ENCODE data around the gene MALRD1.

GRCh38 chr10:19708031-19708430 is 659.4 kb downstream of the MALRD1 start:
- TF ChIP-seq, protein P1, sequence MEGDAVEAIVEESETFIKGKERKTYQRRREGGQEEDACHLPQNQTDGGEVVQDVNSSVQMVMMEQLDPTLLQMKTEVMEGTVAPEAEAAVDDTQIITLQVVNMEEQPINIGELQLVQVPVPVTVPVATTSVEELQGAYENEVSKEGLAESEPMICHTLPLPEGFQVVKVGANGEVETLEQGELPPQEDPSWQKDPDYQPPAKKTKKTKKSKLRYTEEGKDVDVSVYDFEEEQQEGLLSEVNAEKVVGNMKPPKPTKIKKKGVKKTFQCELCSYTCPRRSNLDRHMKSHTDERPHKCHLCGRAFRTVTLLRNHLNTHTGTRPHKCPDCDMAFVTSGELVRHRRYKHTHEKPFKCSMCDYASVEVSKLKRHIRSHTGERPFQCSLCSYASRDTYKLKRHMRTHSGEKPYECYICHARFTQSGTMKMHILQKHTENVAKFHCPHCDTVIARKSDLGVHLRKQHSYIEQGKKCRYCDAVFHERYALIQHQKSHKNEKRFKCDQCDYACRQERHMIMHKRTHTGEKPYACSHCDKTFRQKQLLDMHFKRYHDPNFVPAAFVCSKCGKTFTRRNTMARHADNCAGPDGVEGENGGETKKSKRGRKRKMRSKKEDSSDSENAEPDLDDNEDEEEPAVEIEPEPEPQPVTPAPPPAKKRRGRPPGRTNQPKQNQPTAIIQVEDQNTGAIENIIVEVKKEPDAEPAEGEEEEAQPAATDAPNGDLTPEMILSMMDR (IDR thresholded peaks at IDR 0.05; ENCODE audit: poor library complexity), result no peak
- TF ChIP-seq EZH2 (IDR thresholded peaks at IDR 0.05; ENCODE audit: borderline replicate concordance) (no peak), EZH2phosphoT487 (IDR thresholded peaks at IDR 0.05; ENCODE audit: low read depth, severe bottlenecking, unreplicated experiment) (no peak)
